Neutrophil (primary cell): Measurements from ENCODE around the gene SH3YL1.

Source experiments
- H3K27ac ChIP-seq: fragments of 200-600 bp; sonication (generic); 2 replicates; pipeline ENCODE4 v1.5.1; 2016; ENCODE audit warnings: mild to moderate bottlenecking, moderate library complexity
- H3K27me3 ChIP-seq: fragments of 200-600 bp; sonication (generic); 2 replicates; pipeline ENCODE4 v1.6.0; 2016; ENCODE audit warnings: mild to moderate bottlenecking
- H3K36me3 ChIP-seq: fragments of 200-600 bp; sonication (generic); 2 replicates; pipeline ENCODE4 v1.5.1; 2017
- H3K4me1 ChIP-seq, 2 experiments: fragments of 200-600 bp in 1 of 2; sonication (generic) in 1 of 2; 1 replicate in 1 of 2; 2 replicates in 1 of 2; pipeline versions ENCODE4 v1.5.1 to v1.6.1; 2013 to 2016; ENCODE audit warnings: low read depth in 1 of 2, low read length in 1 of 2, mild to moderate bottlenecking in 1 of 2, moderate library complexity in 1 of 2; ENCODE audit not compliant: control insufficient read depth in 1 of 2, insufficient read depth in 1 of 2
- H3K4me3 ChIP-seq, 2 experiments: fragments of 200-600 bp in 1 of 2; sonication (generic) in 1 of 2; 1 replicate in 1 of 2; 2 replicates in 1 of 2; pipeline ENCODE4 v1.5.1; 2013 to 2016; ENCODE audit warnings: low read depth in 1 of 2, low read length in 1 of 2, mild to moderate bottlenecking in 1 of 2, moderate library complexity in 1 of 2
- H3K9me3 ChIP-seq: fragments of 200-600 bp; sonication (generic); 2 replicates; pipeline ENCODE4 v1.5.1; 2016
- CTCF ChIP-seq: fragments of 200-600 bp; sonication (generic); IDR thresholded peaks from 2 replicates; pipeline ENCODE4 v1.5.1; 2016; ENCODE audit warnings: antibody characterized with exemption

The SH3YL1 gene

GRCh38 chr2:254241-254640 is 9.6 kb downstream of the SH3YL1 start:
- no peak overlapping the region for H3K27ac ChIP-seq
- TF ChIP-seq CTCF: no peak
- H3K4me1 ChIP-seq: no peaks in the 10 kb centered on the region
- H3K36me3 ChIP-seq: peaks cover 5% of the 10 kb centered on the region
- H3K9me3 ChIP-seq: no peaks in the 10 kb centered on the region
- peaks cover 14% of the 10 kb centered on the region for H3K27me3 ChIP-seq
- no peak overlapping the region for H3K4me3 ChIP-seq

- peaks cover 14% of the 10 kb centered on the region for H3K27me3 ChIP-seq
- H3K9me3 ChIP-seq: no peaks in the 10 kb centered on the region
- H3K36me3 ChIP-seq: peaks cover 5% of the 10 kb centered on the region
- H3K4me1 ChIP-seq: no peaks in the 10 kb centered on the region
- no peak overlapping the region for H3K27ac ChIP-seq
- no peak overlapping the region for H3K4me3 ChIP-seq
- TF ChIP-seq CTCF: no peak
These were observed 10.6 kb downstream of the SH3YL1 start for GRCh38 chr2:253202-253638.

GRCh38 chr2:252001-252602 is 11.7 kb downstream of the SH3YL1 start:
- no peaks in the 10 kb centered on the region for H3K4me1 ChIP-seq
- H3K9me3 ChIP-seq: no peaks in the 10 kb centered on the region
- no peak overlapping the region for H3K27ac ChIP-seq
- TF ChIP-seq CTCF: no peak
- no peak overlapping the region for H3K4me3 ChIP-seq
- peaks cover 14% of the 10 kb centered on the region for H3K27me3 ChIP-seq
- peaks cover 5% of the 10 kb centered on the region for H3K36me3 ChIP-seq

GRCh38 chr2:249538-250042 is 14.2 kb downstream of the SH3YL1 start:
- H3K4me3 ChIP-seq: no peak overlapping the region
- TF ChIP-seq CTCF: no peak
- peaks cover 5% of the 10 kb centered on the region for H3K36me3 ChIP-seq
- no peaks in the 10 kb centered on the region for H3K27me3 ChIP-seq
- H3K27ac ChIP-seq: no peak overlapping the region
- H3K4me1 ChIP-seq: no peaks in the 10 kb centered on the region
- H3K9me3 ChIP-seq: no peaks in the 10 kb centered on the region

GRCh38 chr2:248724-249123 is 15.1 kb downstream of the SH3YL1 start:
- no peaks in the 10 kb centered on the region for H3K4me1 ChIP-seq
- no peaks in the 10 kb centered on the region for H3K27me3 ChIP-seq
- no peak overlapping the region for H3K4me3 ChIP-seq
- peaks cover 5% of the 10 kb centered on the region for H3K36me3 ChIP-seq
- no peak for TF ChIP-seq CTCF
- no peaks in the 10 kb centered on the region for H3K9me3 ChIP-seq
- no peak overlapping the region for H3K27ac ChIP-seq
